GM18526 (cell line): ENCODE data around the gene TEF.
A peak's percentile ranks its signal among the peaks of the same experiment; 100 is the strongest.

Source experiments
- POLR2A ChIP-seq: IDR thresholded peaks from 3 replicates; pipeline ENCODE4 v1.6.1; 2011; ENCODE audit not compliant: insufficient read length; ENCODE audit errors: extremely low read depth

TEF gene

DNA sequence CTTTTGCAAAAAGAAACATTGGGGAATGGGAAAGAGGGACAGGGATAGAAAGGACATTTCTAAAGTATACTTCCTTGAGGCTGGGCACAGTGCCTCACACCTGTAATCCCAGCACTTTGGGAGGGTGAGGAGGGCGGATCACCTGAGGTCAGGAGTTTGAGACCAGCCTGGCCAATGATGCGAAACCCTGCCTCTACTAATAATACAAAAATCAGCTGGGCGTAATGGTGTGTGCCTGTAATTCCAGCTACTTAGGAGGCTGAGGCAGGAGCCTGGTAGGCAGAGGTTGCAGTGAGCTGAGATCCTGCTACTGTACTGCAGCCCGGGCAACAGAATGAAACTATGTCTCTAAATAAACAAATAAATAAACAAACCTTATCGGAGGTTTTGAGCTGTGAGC lies 16.3 kb upstream of the TEF start:
- TF ChIP-seq POLR2A = no peak

DNA sequence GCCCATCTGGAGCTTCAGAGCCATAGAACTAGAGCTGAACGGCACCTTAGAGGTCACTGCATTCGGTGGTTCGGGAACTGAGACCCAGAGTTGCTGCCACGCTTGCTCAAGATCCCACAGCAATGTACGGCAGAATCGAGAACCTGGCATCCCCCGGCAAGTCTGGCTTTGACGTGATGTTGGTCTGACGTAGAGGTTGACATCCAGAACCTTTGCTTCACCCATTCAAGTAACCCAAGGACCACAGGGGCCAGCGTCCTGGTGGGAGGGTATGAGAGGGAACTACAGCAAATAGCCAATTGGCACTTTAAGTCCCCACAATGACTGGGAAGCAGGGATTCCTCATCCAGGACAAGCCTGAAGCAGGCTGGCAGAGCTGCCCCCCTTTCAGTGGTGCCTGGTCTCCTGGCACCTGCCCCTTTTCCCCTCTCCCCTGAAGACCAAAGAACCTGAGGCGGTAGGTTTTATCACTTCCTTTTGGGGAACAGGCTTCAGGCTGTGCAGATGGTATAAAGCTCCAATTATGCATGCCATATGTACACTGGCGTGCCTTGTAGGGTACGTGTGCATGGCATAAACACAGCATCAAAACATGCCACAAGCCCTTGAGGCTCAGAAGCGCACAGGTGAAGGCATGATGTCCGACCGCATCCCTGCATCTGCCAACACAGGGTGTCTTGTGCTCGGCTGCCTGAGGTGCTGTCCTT lies 15.3 kb upstream of the TEF start:
- no peak for TF ChIP-seq POLR2A

DNA sequence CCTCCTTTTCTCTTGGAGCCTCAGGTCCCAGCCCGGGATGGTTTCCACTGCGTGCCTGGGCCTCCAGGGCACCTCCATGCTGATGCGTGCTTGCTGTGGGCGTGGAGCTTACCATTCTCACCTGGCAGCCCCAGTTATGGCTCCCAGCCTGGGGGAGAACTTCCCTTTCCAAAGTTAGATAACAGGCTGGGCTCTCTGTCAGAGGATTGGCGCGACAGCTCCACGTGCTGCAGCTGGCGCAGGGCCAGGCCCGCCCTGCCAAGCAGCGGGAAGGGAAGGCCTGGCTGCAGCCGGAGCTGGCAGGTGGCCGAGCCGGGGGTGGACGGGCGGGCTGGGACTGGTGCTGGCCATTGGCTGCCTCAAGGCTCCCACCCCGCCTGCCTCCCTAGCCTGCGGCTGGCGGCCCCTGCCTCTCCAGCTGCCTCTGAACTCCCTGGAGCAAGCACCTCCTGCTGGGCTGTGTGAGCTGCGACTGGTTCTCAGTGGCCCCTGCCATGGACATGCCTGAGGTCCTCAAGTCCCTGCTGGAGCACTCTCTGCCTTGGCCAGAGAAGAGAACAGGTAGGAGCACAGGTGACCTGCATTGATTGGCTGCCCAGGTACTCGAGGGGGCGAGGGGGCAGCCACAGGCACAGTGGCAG lies 14.6 kb upstream of the TEF start:
- TF ChIP-seq POLR2A = no peak

DNA sequence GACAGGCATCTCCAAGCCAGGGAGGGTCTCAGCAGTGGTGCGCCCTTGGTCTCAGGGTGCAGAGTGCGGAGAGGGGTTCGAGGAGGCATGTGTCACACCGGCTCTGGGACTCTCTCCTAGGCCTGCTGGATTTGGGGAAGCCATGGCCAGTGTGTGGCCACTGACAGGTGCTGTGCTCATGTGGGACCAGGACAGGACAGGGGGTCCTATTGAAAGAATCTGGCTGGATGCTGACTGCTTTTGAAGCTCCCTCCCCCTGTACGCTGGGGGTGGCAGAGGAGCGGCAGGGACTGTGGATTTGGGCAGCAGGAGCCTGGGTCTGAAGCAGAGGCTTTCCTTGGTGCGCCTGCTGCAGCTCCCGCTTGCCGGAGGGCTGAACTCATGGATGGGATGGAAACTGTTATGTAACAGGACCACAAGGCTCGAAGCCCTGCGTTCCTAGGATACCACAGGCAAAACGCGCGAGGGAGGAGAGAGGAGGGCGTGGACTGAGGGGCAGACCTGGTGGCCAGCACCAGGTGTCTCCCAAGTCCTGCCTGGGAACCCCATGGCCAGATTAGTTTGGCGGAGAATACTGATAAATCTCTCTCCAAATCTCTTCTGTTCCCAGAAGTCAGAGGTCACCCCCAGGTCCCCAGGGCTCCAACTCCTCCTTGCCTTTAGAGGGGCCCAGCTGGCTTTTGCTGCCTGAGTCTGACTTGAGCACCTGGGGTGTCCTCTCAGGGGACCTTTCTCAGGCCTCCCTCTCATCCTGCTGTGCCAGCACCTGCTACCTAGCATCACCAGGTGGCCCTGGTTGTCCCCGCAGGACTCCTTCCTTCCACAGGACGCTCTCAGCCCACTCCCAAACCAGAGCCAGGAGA lies 13.8 kb upstream of the TEF start:
- no peak for TF ChIP-seq POLR2A

DNA sequence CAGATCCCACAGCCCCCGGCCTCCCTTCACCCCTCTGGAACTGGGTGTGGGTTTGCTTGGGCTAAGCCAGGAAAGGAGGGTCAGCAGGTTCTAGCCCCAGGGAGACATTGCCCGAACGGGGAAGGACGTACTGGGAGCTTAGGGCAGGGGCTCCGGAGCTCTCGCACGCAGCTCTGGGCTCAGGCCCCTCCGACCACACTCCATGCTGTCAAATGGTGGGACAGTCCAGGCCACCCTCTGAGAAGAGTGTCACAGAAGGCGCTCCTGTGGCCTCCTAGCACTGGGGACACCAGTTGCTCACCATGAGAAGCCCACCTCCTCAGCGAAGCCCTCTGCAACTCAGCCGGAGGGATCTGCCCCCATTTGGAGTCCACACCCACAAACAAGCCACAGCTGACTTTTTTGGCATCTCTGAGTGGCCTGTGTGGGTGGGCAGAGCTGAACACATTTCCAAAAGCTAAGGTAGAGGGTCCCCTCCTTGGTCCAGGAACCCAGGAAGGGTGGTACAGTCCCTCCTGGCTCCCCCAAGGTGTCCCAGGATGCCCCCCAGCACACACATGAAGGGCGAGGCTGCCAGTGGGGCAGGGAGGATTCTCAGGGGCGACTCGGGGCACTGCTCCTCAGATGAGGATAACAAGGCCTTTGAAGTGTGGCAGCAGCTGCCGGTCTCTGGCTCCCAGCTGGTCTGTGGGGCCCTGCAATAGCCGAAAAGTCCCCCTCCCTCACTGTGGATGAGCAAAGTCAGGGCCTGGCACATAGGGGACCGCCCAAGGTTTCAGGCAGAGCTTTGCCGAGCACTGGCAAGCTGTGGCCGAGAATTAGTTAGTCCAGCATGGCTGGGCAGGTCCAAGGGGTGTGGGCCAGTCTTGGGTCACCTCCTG lies 13.0 kb upstream of the TEF start:
- TF ChIP-seq POLR2A = no peak

DNA sequence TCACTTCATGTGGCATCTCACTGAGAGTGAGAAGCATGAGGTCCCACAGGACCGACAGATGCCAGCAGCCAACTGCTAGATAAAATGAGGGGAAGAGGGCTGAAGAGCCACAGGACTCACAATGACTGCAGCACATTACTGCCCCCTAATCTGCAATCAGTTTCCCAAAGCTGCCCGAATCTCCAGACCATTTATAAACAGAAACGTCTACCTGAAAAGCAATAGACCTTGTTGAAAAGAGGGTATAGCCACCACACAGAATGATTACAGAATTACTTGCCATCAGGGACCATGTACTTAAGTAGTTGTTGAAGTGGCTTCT lies 12.4 kb upstream of the TEF start:
- no peak for TF ChIP-seq POLR2A

DNA sequence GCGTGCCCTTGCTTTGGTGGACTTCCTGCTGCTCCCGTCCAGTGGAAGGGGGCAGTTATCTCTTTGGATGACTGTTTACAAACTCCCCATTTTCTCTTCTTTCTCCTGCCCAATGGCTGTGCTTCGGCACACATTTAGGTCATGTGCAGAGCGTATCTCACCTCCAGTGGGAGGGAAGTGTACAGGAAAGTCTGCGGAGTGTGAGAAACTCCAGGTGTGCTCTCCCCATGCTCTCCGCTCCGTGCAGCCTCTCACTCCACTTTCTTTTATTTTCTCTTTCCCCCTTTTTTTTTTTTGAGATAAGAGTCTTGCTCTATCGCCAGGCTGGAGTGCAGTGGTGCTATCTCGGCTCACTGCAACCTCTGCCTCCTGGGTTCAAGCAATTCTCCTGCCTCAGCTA lies 11.9 kb upstream of the TEF start:
- TF ChIP-seq POLR2A = no peak

DNA sequence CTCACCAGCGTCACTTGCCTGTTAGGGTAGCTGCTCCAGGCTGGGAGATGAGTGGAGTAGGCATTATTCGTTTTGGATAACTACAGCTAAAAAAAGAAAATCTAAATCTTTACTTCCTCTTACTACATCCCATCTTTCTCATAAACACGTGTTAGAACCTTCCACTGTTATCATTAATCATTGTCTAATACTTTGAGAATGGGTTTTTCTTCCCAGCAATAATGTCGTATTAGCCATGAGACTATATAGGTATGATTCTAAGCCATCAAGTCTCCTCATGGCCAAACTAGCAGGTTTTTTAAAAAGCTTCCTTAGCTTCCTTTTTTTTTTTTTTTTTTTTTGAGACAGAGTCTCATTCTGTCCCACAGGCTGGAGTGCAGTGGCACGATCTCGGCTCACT lies 3.9 kb upstream of the TEF start:
- no peak for TF ChIP-seq POLR2A

DNA sequence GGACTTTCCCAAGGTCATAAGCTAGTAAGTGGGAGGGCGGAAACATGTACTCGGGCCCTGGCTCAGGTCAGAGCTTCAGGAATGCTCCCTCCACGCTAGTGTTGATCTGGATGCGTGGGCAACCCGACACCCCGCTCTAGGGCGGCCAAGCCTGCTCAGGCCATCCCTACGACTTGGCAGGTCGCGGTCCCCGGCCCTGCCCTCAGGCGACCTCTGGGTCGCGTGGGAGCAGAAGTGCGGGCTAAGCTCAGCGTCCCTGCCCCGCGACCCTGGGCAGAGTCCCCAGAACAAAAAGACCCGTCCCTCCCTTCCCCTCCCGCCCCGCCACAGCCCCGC lies 781 bp upstream of the TEF start:
- TF ChIP-seq POLR2A = peak; percentile 40

DNA sequence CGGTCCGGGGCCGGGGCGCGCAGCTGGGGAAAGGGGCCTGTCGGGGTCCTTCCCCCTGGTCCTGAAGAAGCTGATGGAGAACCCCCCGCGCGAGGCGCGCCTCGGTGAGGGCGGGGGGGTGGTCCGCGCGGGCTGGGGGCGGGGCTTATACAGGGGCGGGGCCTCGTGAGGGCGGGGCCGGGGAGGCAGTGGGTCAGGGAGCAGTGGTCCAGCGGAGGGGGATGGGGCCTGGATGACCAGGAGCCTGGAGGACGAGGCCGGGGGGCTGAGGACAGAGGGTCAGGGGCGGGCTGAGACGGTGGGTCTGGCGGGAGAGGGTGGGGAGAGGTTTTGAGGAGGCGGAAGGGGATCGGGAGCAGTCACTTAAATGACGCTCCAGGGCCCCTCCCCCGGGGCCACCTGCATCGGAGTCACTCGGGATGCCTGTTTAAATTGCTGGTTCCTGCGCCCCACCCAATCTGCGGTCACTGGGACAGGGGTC lies 396 bp downstream of the TEF start:
- TF ChIP-seq POLR2A = peak; percentile 0

DNA sequence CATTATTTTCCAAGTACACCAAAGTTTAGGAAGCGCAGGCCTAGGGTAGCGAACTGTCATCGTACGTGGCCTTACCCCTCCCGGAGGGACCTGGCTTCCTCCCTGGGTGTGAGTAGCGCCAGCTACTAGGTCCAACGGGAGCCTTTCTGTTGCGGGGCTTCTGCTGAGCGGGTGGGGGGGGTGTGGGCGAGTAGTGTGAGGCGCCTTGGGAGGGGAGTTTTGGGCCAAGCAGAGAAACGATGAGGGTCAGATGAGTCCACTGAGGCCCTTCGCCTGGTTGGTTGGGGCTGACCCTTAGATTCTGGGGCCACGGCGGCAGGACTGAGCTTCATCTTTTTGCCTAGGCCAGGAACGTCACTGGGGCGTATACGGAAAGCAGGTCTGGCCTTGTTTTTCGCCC lies 868 bp downstream of the TEF start:
- no peak for TF ChIP-seq POLR2A

DNA sequence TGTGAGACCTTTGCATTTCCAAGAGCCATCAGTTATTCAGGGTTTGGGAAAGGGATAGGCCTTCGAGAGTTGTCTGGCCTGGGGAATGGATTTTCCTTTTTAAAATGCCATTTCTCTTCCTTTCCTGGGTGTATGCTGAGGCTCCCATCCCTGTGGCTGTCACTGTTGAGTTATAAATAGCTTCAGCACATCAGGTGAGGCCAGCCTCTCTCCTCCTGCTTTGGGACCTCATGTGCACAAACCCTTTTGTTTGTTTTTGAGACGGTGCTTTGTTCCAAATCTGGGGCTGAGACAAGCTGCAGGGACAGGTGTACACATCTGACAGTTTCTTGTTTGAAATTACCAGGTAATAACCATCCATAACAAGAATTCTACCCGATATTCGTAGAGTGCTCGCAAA lies 1.3 kb downstream of the TEF start:
- no peak for TF ChIP-seq POLR2A

DNA sequence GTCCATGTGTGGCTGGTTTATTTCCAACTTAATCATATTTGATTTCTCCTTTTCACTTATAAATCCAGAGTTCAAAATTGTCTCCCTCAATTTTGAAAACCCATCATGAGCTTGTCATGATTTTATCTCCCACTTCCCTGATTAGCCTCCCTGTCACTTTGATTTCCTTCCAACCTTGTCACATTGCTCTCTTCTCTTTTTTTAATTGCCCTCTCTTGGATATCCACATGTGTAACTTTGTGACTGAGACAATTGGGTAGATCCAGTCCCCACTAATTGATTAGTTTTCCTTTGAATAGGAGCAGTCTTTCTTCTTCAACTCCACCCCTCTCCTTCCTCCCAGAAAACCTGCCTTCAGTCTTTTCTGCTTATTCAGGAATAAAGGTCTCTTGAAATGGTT lies 2.4 kb downstream of the TEF start:
- TF ChIP-seq POLR2A = no peak

DNA sequence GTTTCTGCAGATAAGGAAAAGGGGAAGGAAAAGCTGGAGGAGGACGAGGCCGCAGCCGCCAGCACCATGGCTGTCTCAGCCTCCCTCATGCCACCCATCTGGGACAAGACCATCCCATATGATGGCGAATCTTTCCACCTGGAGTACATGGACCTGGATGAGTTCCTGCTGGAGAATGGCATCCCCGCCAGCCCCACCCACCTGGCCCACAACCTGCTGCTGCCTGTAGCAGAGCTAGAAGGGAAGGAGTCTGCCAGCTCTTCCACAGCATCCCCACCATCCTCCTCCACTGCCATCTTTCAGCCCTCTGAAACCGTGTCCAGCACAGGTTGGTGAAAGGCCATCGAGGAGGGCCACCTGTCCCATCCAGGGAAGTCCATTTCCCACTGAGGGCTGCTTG lies 5.6 kb downstream of the TEF start:
- TF ChIP-seq POLR2A = no peak

DNA sequence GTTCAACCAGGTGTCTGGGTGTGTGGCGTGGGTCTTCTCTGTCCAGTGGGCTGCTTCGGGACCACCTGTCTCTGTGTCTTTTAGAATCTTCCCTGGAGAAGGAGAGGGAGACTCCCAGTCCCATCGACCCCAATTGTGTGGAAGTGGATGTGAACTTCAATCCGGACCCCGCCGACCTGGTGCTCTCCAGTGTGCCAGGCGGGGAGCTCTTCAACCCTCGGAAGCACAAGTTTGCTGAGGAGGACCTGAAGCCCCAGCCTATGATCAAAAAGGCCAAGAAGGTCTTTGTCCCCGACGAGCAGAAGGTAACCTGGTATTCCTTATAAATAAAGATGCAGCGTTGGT lies 12.2 kb downstream of the TEF start:
- no peak for TF ChIP-seq POLR2A
